RWPE2 (cell line): Measurements from ENCODE around the gene ZFC3H1.

Experiments
- ATAC-seq: fragments of 200-7000 bp; cut with Tn5 transposase; 3 replicates; pipeline ENCODE4 v1.9.1; 2021; ENCODE audit warnings: low read depth
- DNase-seq: peaks from one replicate; pipeline ENCODE4 v3.0.0-alpha.2; 2020; ENCODE audit warnings: low spot score
- H3K27ac ChIP-seq: fragments of 450-650 bp; 2 replicates; pipeline ENCODE4 v1.5.1; 2017; ENCODE audit warnings: mild to moderate bottlenecking; ENCODE audit not compliant: poor library complexity, severe bottlenecking
- H3K27me3 ChIP-seq: fragments of 250-450 bp; sonication (Bioruptor Pico); 2 replicates; pipeline ENCODE4 v1.5.1; 2021; ENCODE audit warnings: mild to moderate bottlenecking, moderate library complexity; ENCODE audit not compliant: insufficient read depth, poor library complexity, severe bottlenecking
- H3K36me3 ChIP-seq: fragments of 250-450 bp; sonication (Bioruptor Pico); 2 replicates; pipeline ENCODE4 v1.5.1; 2020; ENCODE audit warnings: low read depth, mild to moderate bottlenecking, moderate library complexity
- H3K4me1 ChIP-seq: fragments of 250-450 bp; sonication (Bioruptor Pico); 2 replicates; pipeline ENCODE4 v1.5.1; 2021; ENCODE audit warnings: mild to moderate bottlenecking, moderate library complexity; ENCODE audit not compliant: insufficient read depth, poor library complexity, severe bottlenecking
- H3K4me3 ChIP-seq: fragments of 250-450 bp; sonication (Bioruptor Pico); 2 replicates; pipeline ENCODE4 v1.5.1; 2021; ENCODE audit warnings: mild to moderate bottlenecking, moderate library complexity; ENCODE audit not compliant: severe bottlenecking
- H3K9me3 ChIP-seq: fragments of 250-450 bp; sonication (Bioruptor Pico); 2 replicates; pipeline ENCODE4 v1.5.1; 2021; ENCODE audit warnings: mild to moderate bottlenecking, moderate library complexity; ENCODE audit not compliant: severe bottlenecking
- CTCF ChIP-seq: fragments of 450-650 bp; IDR thresholded peaks from one replicate; pipeline ENCODE4 v1.5.1; 2017; ENCODE audit warnings: mild to moderate bottlenecking, moderate library complexity; ENCODE audit not compliant: poor library complexity, severe bottlenecking

The ZFC3H1 gene

GRCh38 chr12:71662849-71663560 is 643 bp downstream of the ZFC3H1 start:
- H3K36me3 ChIP-seq = peaks cover 31% of the 10 kb centered on the region
- peak overlapping the region; percentile 66 for H3K4me3 ChIP-seq
- peaks cover 3% of the 10 kb centered on the region for H3K4me1 ChIP-seq
- H3K27me3 ChIP-seq = no peaks in the 10 kb centered on the region
- ATAC-seq (peak; percentile 24), DNase-seq (peak; percentile 70)
- no peaks in the 10 kb centered on the region for H3K9me3 ChIP-seq
- peak overlapping the region; percentile 85 for H3K27ac ChIP-seq
- TF ChIP-seq CTCF = no peak

- Histone ChIP-seq H3K27ac (peak overlapping the region; percentile 85), H3K36me3 (peaks cover 40% of the 10 kb centered on the region), H3K4me3 (peak overlapping the region; percentile 66), H3K9me3 (no peaks in the 10 kb centered on the region), H3K4me1 (peaks cover 3% of the 10 kb centered on the region), H3K27me3 (no peaks in the 10 kb centered on the region)
- no peak for TF ChIP-seq CTCF
- DNase-seq (no peak), ATAC-seq (no peak)
Observed at GRCh38 chr12:71661977-71662530, 1.6 kb downstream of the ZFC3H1 start.

GRCh38 chr12:71656740-71657139 is 6.9 kb downstream of the ZFC3H1 start:
- Histone ChIP-seq H3K4me1 (peaks cover 7% of the 10 kb centered on the region), H3K36me3 (peaks cover 89% of the 10 kb centered on the region)

GRCh38 chr12:71655907-71656306 is 7.7 kb downstream of the ZFC3H1 start:
- DNase-seq = no peak
- Histone ChIP-seq H3K27me3 (no peaks in the 10 kb centered on the region), H3K4me3 (no peak overlapping the region), H3K27ac (no peak overlapping the region), H3K36me3 (peaks cover 95% of the 10 kb centered on the region), H3K9me3 (no peaks in the 10 kb centered on the region), H3K4me1 (peaks cover 4% of the 10 kb centered on the region)
- ATAC-seq = no peak
- TF ChIP-seq CTCF = no peak

More at GRCh38 chr12:71656740-71657139, 6.9 kb downstream of the ZFC3H1 start:
- no peak for TF ChIP-seq CTCF
- Histone ChIP-seq H3K27me3 (no peaks in the 10 kb centered on the region), H3K9me3 (no peaks in the 10 kb centered on the region), H3K27ac (no peak overlapping the region), H3K4me3 (no peak overlapping the region)
- DNase-seq (no peak), ATAC-seq (no peak)

- no peak overlapping the region for H3K27ac ChIP-seq
- no peak for TF ChIP-seq CTCF
Observed at GRCh38 chr12:71655495-71655894, 8.2 kb downstream of the ZFC3H1 start.

More at GRCh38 chr12:71655495-71655894, 8.2 kb downstream of the ZFC3H1 start:
- ATAC-seq (no peak), DNase-seq (no peak)
- H3K36me3 ChIP-seq = peaks cover 98% of the 10 kb centered on the region
- peaks cover 4% of the 10 kb centered on the region for H3K4me1 ChIP-seq
- no peak overlapping the region for H3K4me3 ChIP-seq
- no peaks in the 10 kb centered on the region for H3K27me3 ChIP-seq
- H3K9me3 ChIP-seq = no peaks in the 10 kb centered on the region
